GM21619 (cell line): ENCODE measurements around the gene EIF4E2.

Experiments used
- ATAC-seq: cut with Tn5 transposase; IDR thresholded peaks from one replicate; pipeline ENCODE4 v1.9.1; 2021; ENCODE audit not compliant: unreplicated experiment

Gene EIF4E2

DNA sequence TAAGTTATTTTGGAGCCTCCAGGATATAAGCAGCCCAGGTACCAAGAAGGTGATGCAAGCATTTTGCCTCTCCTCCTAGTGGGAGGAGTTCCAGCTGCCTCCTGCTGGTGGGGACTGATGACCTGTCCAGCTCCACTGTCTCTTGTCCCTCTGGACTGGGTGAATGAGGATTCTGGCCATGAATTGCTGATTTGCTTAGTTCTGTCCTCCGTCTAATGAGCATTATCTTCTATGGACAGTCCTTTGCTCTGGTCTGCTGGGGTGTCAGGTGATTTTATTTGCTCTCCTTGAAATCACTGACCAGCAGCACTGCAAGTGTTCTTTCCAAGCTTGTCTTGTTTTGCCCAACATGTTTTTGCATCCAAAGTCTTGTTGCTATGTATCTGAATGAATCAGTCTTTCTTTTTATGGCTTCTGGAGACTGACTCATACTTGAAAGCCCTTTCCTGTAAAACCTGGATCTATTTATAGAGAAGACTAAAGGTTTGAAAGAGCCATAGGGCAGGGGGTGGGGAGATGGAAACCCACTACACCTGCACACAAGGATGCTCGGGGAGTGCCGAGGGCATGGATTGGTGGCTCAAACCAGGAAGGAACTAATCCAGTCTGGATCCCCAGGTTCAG is 42.4 kb downstream of the EIF4E2 start:
- ATAC-seq = no peak

DNA sequence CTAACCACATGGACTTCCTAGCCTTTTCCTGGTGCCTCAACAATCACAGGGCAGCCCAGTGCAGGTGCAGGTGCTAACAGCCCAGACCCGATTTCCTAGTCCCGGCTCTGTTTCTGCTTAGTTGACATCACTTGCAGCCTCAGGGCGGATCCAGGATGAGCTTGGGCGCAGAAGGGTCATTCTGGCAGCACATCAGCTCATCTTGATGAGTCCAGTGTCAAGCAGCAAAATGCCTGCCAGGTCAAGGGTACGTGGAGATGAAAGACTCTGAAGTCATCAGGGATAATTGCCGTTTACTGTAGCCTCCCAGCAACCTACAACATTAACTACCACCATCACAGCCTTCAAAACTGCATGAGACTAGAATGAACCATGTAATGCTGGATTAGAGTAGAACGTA is 43.5 kb downstream of the EIF4E2 start:
- ATAC-seq = no peak

DNA sequence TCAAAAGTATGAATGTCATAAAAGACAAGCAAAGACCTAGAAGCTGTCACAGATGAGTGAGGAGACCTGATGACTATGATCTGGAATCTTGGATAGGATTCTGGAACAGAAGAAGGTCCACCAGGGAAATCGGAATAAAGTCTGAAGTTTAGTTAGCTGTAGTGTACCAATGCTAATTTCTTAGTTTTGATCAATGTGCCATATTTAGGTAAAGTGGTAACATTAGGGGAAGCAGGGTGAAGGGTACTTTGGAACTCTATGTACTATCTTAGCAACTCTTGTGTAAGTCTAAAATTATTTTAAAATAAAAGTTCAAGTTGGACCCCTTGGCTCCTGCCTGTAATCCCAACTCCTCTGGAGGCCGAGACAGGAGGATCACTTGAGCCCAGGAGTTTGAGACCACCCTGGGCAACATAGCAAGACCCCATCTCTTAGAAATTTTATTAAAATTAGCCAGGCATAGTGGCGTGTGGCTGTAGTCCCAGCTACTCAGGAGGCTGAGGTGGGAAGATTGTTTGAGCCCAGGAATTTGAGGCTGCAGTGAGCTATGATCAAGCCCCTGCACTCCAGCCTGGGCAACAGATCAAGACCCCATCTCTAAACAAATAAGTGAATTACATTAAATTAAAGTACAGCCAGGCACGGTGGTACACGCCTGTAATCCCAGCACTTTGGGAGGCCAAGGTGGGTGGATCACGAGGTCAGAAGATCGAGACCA is 47.0 kb downstream of the EIF4E2 start:
- no peak for ATAC-seq

DNA sequence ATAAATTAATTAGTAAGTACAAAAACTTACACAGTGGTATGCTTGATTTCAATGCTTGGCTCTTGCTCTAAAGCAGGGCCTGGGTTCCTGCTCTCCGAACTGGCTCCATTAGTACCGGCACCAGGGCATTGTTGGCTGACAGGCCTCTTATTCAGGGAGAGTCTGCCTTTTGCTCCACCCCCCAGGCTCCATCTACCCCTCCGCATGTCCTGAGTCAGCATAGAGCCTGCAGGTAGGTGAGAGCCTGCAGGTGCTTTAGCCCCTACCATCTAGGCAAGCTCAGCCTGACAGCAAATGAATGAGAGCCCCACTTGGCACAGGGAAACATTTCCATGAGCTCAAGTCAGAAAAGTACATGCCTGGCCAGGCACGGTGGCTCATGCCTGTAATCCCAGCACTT is 47.8 kb downstream of the EIF4E2 start:
- no peak for ATAC-seq

DNA sequence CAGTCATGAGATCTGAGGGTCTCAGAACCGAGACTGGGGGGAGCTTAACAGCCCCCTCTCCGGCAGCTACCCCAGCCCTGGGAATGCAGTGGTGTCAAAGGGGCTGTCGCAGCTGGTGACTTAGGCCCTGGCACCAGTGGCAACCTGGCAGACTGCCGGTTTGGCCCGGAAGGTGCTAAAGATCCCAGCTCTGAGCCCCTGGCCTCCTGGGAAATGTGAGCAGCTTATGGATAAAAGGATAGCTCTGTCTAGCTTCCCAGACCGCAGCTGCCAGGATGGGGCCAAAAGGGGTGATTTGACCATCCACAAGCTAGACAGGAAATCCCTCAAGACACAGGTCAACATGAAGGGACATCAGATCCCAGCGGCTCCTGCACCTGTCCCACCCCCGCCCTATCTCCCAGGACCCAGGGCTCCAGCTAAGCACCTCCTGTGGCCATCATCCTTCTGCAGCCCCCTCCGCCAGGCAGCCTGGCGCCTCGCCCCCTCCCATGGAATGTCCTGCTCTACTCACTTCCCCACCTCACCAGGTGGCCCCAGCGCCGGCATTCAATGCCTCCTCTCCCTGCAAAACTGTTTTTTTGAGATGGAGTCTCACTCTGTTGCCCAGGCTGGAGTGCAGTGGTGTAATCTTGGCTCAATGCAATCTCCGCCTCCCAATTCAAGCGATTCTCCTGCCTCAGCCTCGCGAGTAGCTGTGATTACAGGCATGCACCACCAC is 49.7 kb downstream of the EIF4E2 start:
- no peak for ATAC-seq

DNA sequence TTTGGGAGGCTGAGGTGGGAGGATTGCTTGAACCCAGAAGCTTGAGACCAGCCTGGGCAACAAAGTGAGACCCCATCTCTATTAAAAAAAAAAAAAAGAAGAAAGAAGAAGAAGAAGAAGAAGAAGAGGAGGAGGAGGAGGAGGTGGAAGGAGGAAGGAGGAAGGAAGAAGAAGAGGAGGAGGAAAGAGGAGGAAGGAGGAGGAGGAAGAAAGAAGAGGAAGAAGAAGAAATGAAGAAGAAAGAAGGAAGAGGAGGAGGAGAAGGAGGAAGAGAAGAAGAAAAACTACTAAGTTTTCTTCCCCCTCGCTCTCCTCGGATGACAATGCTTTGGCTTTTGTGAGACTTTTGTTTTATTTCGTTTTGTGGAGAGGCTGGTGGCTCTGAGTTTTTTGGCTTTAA is 52.8 kb downstream of the EIF4E2 start:
- ATAC-seq = no peak

DNA sequence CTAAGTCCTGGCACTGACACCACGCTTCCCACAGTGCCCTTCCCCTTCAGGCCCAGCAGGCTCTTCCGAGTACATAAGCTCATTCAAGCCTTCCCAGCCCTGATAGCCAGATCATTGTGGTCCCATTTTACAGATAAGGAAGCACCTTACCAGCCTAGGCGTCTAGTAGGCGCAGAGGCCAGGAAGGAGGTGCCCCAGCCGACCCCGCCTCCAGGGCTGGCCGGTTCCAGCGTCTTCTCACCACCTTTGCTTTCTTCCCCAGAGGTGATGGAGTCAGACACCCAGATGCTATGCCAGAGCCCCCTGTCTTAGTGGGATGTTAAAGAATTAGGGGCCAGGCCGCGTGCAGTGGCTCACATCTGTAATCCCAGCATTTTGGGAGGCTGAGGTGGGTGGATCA is 54.0 kb downstream of the EIF4E2 start:
- no peak for ATAC-seq

DNA sequence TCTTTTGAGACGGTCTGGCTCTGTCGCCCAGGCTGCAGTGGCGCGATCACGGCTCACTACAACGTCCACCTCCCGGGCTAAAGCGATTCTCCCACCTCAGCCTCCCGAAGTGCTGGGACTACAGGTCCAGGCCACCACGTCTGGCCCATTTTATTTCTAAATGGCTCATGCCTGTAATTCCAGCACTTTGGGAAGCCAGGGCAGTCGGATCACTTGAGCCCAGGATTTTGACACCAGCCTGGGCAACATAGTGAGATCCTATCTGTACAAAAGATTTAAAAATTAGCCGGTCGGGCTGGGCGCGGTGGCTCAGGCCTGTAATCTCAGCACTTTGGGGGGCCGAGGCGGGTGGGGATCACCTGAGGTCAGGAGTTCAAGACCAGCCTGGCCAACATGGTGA is 56.5 kb downstream of the EIF4E2 start:
- ATAC-seq = no peak

DNA sequence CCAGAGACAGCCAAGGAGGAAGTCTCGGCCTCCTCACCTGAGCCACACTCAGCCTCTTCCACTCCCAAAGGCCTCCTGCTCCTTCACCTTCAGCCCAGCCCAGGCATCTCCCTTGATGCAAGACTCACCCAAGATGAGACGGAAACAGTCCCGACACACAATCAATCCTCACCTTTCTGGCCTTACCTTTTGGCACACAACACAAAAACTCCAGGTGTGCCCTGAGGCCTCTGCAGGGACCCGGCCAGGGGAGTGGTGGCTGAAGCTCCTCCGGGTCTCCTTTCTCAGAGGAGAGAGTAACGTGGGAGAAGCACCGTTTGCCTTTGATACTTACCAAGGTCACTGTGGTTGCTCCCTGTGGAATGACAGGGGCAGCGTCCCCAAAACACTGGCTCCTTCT is 59.1 kb downstream of the EIF4E2 start:
- ATAC-seq = no peak

DNA sequence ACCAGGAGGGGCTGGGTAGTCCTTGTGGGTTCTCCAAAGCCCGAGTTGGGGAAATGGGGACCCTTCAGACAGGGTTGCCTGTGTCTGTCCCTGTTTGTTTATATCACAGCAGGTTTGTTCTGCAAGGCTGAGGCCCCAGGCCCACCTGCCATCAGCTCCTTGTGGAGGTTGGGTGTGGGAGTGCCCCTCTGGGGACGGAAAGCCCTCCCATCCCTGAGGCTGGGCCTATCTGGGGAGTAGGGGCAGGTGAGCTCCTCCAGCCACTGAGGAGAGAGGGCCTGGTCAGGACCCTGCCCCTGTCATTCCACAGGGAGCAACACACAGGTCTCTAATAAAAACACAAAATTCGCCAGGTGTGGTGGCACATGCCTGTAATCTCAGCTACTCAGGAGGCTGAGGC is 59.6 kb downstream of the EIF4E2 start:
- no peak for ATAC-seq

DNA sequence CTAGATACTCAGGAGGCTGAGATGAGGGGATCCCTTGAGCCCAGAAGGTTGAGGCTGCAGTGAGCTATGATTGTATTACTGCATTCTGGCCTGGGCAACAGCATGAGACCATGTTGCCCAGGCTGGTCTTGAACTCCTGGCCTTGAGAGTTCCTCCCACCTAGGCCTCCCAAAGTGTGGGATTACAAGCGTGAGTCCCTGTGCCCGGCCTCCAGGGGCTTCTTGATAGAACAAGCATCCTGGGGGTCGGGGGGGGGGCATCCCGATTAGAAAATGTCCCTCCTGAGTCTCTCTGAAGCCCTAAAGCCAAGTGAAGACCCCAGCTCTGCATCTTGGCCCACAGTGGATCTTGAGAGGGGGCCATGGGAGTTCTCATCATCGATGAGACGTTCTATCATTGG is 60.6 kb downstream of the EIF4E2 start:
- ATAC-seq = no peak

DNA sequence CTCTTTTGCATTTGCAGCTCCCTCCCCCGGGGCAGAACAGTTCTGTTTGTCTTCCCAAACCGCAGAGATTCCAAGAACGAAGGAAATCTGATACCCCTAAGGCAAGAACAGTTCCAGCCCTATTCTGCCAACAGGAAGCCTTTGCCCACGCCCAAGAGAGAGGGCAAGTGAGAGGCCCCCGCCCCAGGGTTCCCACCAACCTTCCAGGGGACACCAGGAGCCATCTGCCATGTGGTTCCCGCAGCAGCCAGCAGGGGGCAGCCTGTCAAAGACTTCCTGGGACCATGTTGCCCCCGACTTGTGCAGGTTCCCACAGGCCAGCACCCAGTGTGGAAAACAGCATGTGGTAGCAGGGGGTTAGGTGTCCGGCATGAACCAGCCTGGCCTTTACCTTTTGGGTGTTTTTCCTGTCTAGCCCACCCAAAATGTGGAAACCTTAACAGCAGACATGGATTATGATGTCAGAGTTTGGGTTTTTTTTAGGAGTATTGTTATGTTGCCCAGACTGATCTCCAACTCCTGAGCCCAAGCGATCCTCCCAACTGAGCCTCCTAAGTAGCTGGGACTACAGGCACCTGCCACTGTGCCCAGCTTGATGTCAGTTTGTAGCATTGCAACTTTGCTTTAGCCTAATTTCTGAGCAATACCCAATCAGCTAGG is 61.2 kb downstream of the EIF4E2 start:
- no peak for ATAC-seq

DNA sequence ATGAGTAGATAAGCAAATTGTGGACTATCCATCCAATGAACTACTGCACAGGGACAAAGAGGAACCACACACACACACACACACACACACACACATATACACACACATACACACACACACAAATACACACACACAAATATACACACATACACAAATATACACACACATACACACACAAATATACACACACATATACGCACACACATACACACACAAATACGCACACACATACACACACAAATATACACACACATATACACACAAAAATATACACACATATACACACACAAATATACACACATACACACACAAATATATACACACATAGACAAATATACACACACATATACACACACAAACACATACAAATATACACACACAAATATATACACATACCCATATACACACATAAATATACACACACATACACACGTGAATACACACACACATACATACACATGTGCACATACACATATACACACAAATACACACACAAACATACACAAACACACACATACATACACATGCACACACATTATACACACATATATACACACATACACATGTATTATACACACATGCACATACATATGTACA is 63.1 kb downstream of the EIF4E2 start:
- ATAC-seq = no peak

DNA sequence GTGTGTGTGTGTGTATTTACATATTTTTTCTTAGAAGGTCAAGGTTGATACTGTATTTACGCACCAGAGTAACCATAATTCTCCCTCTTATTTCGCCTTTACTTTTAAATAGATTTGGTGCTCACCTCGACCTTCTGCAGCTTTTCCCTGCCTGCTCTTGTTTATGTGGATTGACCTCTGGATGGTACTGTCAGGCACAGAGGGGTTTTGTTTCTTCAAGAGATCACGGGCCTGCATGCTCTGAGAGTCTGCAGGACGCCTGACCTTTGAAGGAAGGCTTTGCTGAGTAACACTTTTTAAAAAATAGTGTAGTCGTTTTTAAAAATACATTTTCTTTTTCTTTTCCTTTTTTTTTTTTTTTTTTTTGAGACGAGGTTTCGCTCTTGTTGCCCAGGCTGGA is 64.8 kb downstream of the EIF4E2 start:
- no peak for ATAC-seq
